ENCODE results near the gene PSMD13. TPM values are rescaled to one million over a fixed set of nuclear protein-coding genes. Genes with fewer than 3 reads are reported as not detected.

PSMD13 gene
- total and polyA plus RNA-seq, 2 of the 13 experiments (the other 11 are each of a cell fraction or from before 2014, with no cell fraction given), result 83.0 to 117 TPM

DNA sequence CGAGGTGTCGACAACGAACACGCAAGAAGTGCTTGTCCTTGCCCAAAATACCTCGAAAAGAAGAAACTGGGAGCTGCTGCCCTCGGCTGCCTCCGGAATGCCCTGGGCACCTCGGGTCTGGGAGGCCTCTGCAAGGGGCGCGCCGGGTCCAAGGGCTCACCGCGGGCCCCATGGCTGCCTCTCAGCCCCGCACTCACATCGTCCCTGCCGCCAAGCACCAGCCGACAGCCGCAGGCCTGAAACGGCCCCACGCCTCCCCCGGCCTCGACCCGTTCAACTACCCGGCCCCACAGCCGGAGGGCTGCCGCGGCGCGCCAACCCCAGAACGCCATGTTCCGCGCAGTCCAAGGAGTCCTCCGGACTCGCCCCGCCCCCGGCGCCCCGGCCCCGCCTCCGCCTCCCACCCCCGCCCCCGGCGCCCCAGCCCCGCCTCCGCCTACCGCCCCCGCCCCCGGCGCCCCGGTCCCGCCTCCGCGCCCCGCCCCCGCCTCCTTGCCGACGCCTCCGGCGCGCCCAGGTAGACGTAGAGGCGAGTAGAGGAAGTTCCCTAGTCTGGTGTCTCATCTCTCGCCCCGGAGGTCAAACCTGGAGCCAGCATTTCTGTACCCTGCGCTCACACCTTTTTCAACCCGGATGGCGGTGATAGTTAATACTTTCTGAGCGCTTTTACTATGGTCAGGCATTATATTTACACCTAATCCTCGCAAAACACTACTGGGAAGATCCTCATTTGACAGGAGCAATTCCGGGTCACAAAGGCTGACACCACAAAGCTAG lies 591 bp upstream of the PSMD13 start, which contains the start of gene SIRT3 (continued):
- TF ChIP-seq, protein P1, sequence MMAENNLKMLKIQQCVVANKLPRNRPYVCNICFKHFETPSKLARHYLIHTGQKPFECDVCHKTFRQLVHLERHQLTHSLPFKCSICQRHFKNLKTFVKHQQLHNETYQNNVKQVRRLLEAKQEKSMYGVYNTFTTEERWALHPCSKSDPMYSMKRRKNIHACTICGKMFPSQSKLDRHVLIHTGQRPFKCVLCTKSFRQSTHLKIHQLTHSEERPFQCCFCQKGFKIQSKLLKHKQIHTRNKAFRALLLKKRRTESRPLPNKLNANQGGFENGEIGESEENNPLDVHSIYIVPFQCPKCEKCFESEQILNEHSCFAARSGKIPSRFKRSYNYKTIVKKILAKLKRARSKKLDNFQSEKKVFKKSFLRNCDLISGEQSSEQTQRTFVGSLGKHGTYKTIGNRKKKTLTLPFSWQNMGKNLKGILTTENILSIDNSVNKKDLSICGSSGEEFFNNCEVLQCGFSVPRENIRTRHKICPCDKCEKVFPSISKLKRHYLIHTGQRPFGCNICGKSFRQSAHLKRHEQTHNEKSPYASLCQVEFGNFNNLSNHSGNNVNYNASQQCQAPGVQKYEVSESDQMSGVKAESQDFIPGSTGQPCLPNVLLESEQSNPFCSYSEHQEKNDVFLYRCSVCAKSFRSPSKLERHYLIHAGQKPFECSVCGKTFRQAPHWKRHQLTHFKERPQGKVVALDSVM (CRISPR knock-in tag; IDR thresholded peaks at IDR 0.05), result peak; percentile 16; the same call in 1 of the 2 replicates
- TF ChIP-seq ZNF207 (IDR thresholded peaks at IDR 0.05; ENCODE audit: borderline replicate concordance), result no peak
- TF ChIP-seq ZNF496 (CRISPR knock-in tag; IDR thresholded peaks at IDR 0.05; ENCODE audit: insufficient replicate concordance), result no peak
- 0 out of 2 replicates have a peak, but pooled peaks have one; percentile 49 for TF ChIP-seq ZNF572 (CRISPR knock-in tag; IDR thresholded peaks at IDR 0.05)
- TF ChIP-seq TGIF2 (CRISPR knock-in tag; IDR thresholded peaks at IDR 0.05), result no peak
- TF ChIP-seq CEBPG (CRISPR knock-in tag; IDR thresholded peaks at IDR 0.05), result no peak
- peak; percentile 79 for TF ChIP-seq ASH2L (IDR thresholded peaks at IDR 0.05; ENCODE audit: insufficient read length, low read depth, low read length)
- TF ChIP-seq HOXA7 (CRISPR knock-in tag; IDR thresholded peaks at IDR 0.05), result no peak; the same call in 1 of the 2 replicates
- TF ChIP-seq, protein P2, sequence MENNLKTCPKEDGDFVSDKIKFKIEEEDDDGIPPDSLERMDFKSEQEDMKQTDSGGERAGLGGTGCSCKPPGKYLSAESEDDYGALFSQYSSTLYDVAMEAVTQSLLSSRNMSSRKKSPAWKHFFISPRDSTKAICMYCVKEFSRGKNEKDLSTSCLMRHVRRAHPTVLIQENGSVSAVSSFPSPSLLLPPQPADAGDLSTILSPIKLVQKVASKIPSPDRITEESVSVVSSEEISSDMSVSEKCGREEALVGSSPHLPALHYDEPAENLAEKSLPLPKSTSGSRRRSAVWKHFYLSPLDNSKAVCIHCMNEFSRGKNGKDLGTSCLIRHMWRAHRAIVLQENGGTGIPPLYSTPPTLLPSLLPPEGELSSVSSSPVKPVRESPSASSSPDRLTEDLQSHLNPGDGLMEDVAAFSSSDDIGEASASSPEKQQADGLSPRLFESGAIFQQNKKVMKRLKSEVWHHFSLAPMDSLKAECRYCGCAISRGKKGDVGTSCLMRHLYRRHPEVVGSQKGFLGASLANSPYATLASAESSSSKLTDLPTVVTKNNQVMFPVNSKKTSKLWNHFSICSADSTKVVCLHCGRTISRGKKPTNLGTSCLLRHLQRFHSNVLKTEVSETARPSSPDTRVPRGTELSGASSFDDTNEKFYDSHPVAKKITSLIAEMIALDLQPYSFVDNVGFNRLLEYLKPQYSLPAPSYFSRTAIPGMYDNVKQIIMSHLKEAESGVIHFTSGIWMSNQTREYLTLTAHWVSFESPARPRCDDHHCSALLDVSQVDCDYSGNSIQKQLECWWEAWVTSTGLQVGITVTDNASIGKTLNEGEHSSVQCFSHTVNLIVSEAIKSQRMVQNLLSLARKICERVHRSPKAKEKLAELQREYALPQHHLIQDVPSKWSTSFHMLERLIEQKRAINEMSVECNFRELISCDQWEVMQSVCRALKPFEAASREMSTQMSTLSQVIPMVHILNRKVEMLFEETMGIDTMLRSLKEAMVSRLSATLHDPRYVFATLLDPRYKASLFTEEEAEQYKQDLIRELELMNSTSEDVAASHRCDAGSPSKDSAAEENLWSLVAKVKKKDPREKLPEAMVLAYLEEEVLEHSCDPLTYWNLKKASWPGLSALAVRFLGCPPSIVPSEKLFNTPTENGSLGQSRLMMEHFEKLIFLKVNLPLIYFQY (CRISPR knock-in tag; IDR thresholded peaks at IDR 0.05; ENCODE audit: borderline replicate concordance), result no peak
- TF ChIP-seq ATF7-NPFF (CRISPR knock-in tag; IDR thresholded peaks at IDR 0.05; ENCODE audit: low read depth), result 0 out of 2 replicates have a peak, but pooled peaks have one; percentile 70
- no peak for TF ChIP-seq LCORL (IDR thresholded peaks at IDR 0.05)
- TF ChIP-seq LCORL (CRISPR knock-in tag; IDR thresholded peaks at IDR 0.05), result peak; percentile 37; the same call in 1 of the 2 replicates
- TF ChIP-seq, protein P3, sequence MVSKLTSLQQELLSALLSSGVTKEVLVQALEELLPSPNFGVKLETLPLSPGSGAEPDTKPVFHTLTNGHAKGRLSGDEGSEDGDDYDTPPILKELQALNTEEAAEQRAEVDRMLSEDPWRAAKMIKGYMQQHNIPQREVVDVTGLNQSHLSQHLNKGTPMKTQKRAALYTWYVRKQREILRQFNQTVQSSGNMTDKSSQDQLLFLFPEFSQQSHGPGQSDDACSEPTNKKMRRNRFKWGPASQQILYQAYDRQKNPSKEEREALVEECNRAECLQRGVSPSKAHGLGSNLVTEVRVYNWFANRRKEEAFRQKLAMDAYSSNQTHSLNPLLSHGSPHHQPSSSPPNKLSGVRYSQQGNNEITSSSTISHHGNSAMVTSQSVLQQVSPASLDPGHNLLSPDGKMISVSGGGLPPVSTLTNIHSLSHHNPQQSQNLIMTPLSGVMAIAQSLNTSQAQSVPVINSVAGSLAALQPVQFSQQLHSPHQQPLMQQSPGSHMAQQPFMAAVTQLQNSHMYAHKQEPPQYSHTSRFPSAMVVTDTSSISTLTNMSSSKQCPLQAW (CRISPR knock-in tag; IDR thresholded peaks at IDR 0.05), result no peak; the same call in 1 of the 2 replicates
- TF ChIP-seq TERF1 (CRISPR knock-in tag; IDR thresholded peaks at IDR 0.05), result no peak
- no peak for TF ChIP-seq CAMTA2 (CRISPR knock-in tag; IDR thresholded peaks at IDR 0.05; ENCODE audit: borderline replicate concordance)
- TF ChIP-seq ZNF839 (CRISPR knock-in tag; IDR thresholded peaks at IDR 0.05; ENCODE audit: borderline replicate concordance), result no peak
- TF ChIP-seq ZNF678 (CRISPR knock-in tag; IDR thresholded peaks at IDR 0.05), result no peak
- no peak for TF ChIP-seq PITX1 (CRISPR knock-in tag; IDR thresholded peaks at IDR 0.05)
- TF ChIP-seq POLR2AphosphoS5 (IDR thresholded peaks at IDR 0.05; ENCODE audit: low read depth, low read length), result peak; percentile 75
- no peak for TF ChIP-seq ZNF460 (CRISPR knock-in tag; IDR thresholded peaks at IDR 0.05; ENCODE audit: borderline replicate concordance)
- TF ChIP-seq HOXA9 (CRISPR knock-in tag; IDR thresholded peaks at IDR 0.05; ENCODE audit: borderline replicate concordance), result no peak

Measured in HepG2 (cell line).